ENCODE results near the gene NAXE. TPM values are rescaled to one million over a fixed set of nuclear protein-coding genes. Genes with fewer than 3 reads are reported as not detected.
"Not testable (repeated sequence)": the region's sequence is repeated elsewhere in the genome, so short reads cannot be mapped to it uniquely, and the experiment has no call there.

NAXE gene
- polyA plus RNA-seq, 4 donors = 64.8 to 105 (median 94.3) TPM

DNA sequence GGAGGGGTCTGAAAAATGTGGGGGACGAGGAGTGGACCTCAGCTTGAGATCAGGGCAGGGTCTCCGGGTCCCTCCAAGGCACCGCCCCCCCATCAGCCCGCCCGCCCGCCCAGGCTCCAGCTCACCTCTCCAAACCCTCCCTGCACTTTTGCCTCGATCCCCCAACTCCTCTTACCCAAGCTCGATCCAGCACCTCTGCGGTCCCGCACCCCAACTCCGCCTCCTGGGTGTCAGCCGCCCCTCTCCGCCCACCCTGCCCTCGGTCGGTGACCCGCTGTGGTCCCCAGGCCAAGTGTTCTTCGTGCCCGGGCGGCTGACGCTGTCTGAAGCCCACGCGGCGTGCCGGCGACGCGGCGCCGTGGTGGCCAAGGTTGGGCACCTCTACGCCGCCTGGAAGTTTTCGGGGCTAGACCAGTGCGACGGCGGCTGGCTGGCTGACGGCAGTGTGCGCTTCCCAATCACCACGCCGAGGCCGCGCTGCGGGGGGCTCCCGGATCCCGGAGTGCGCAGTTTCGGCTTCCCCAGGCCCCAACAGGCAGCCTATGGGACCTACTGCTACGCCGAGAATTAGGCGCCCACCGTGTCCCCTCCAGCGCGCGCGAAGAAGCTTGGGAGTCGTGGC lies 33.3 kb downstream of the NAXE start:
- Histone ChIP-seq H3K27me3 (ENCODE audit: control insufficient read depth in 3 of 3, insufficient read depth in 3 of 3, low read length in 3 of 3) (peaks cover 0 to 52% (median 16%) of the 10 kb centered on the region in 3 donors), H3K9me3 (ENCODE audit: control insufficient read depth in 2 of 2, insufficient read depth in 1 of 2, low read depth in 1 of 2, low read length in 1 of 2) (no peaks in the 10 kb centered on the region), H3K4me1 (ENCODE audit: control insufficient read depth in 3 of 3, insufficient read depth in 2 of 3, low read depth in 1 of 3, low read length in 2 of 3) (peaks cover 0 to 30% (median 8%) of the 10 kb centered on the region in 3 donors), H3K36me3 (ENCODE audit: control insufficient read depth in 3 of 3, insufficient read depth in 2 of 3, low read depth in 1 of 3, low read length in 3 of 3) (no peaks in the 10 kb centered on the region), H3K27ac (ENCODE audit: low read depth in 1 of 3, low read length in 2 of 3) (peak overlapping the region in 1 of 3 donors; percentile 85), H3K4me3 (ENCODE audit: low read depth in 1 of 3, low read length in 3 of 3) (peak overlapping the region in 1 of 3 donors; percentile 63)
- FAIRE-seq = no peak
- DNase-seq = peak in 1 of 2 donors; percentile 47
- WGBS, 3 donors = 2 to 3% (median 3%) methylated on average over 39 to 54 of the region's 55 CpGs

DNA sequence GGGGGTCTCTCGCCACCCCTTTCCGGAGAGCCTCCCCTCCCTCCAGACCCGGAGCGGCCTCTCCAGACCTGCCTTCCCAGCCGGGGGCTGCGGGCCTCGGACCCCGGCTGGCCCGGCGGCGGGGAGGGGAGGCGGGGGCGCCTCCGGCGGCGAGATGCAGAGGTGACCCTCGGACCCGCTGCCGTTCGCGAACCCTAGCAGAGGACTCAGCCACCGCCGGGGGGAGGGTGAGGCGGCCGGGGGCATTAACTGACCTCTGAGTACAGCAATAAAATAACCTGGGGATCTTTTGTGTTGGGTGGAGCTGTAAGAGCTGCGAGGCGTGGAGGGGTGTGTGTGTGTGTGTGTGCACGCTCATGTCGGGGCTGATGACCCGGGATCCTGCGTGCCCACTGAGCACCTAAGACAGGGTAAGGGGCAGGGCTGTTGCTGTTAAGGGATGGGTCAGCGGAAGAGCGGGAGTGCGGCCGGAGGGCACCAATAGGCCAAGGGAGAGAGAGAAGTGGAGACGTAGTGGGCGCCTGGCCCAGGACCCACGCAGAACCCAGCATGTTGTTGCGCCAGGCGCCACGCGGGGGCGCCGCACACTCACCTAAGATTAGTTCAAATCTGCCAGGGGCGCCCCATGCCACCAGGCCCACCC lies 34.0 kb downstream of the NAXE start:
- WGBS, 3 donors = 1 to 2% (median 2%) methylated on average over 45 of the region's 45 CpGs

DNA sequence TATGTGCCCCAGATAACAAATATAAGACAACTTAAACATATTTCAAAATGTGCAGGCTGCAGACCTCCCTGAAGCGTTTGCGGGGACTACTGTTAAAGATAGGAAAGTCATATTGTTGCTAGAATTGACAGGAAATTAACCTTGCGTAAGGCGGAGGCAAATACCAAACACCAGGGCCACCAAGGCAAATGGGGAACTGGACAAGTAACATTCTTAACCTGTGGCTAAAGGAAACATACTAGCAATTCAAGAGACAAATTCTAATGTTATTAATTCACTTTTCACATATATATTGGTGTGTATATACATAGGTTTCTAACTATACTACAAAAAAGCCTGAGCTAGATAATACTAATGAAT lies 34.5 kb downstream of the NAXE start:
- Histone ChIP-seq H3K36me3 (ENCODE audit: control insufficient read depth in 3 of 3, insufficient read depth in 2 of 3, low read depth in 1 of 3, low read length in 3 of 3) (no peaks in the 10 kb centered on the region), H3K27ac (ENCODE audit: low read depth in 1 of 3, low read length in 2 of 3) (no peak overlapping the region), H3K4me1 (ENCODE audit: control insufficient read depth in 3 of 3, insufficient read depth in 2 of 3, low read depth in 1 of 3, low read length in 2 of 3) (peaks cover 0 to 30% (median 8%) of the 10 kb centered on the region in 3 donors), H3K9me3 (ENCODE audit: control insufficient read depth in 2 of 2, insufficient read depth in 1 of 2, low read depth in 1 of 2, low read length in 1 of 2) (no peaks in the 10 kb centered on the region), H3K27me3 (ENCODE audit: control insufficient read depth in 3 of 3, insufficient read depth in 3 of 3, low read length in 3 of 3) (peaks cover 0 to 57% (median 18%) of the 10 kb centered on the region in 3 donors), H3K4me3 (ENCODE audit: low read depth in 1 of 3, low read length in 3 of 3) (peak overlapping the region in 2 of 3 donors; percentile 0 to 63)
- FAIRE-seq (no peak), DNase-seq (no peak)
- WGBS, 3 donors = 35 to 44% (median 43%) methylated on average over 4 of the region's 4 CpGs

More for the DNA sequence above, 34.0 kb downstream of the NAXE start:
- no peak for FAIRE-seq
- H3K36me3 ChIP-seq (ENCODE audit: control insufficient read depth in 3 of 3, insufficient read depth in 2 of 3, low read depth in 1 of 3, low read length in 3 of 3) = no peaks in the 10 kb centered on the region
- H3K4me3 ChIP-seq (ENCODE audit: low read depth in 1 of 3, low read length in 3 of 3) = peak overlapping the region in 2 of 3 donors; percentile 0 to 63
- H3K27ac ChIP-seq (ENCODE audit: low read depth in 1 of 3, low read length in 2 of 3) = peak overlapping the region in 1 of 3 donors; percentile 75
- H3K27me3 ChIP-seq (ENCODE audit: control insufficient read depth in 3 of 3, insufficient read depth in 3 of 3, low read length in 3 of 3) = peaks cover 0 to 53% (median 16%) of the 10 kb centered on the region in 3 donors
- peak; percentile 76 to 86 for DNase-seq
- H3K9me3 ChIP-seq (ENCODE audit: control insufficient read depth in 2 of 2, insufficient read depth in 1 of 2, low read depth in 1 of 2, low read length in 1 of 2) = no peaks in the 10 kb centered on the region
- H3K4me1 ChIP-seq (ENCODE audit: control insufficient read depth in 3 of 3, insufficient read depth in 2 of 3, low read depth in 1 of 3, low read length in 2 of 3) = peaks cover 0 to 30% (median 8%) of the 10 kb centered on the region in 3 donors

DNA sequence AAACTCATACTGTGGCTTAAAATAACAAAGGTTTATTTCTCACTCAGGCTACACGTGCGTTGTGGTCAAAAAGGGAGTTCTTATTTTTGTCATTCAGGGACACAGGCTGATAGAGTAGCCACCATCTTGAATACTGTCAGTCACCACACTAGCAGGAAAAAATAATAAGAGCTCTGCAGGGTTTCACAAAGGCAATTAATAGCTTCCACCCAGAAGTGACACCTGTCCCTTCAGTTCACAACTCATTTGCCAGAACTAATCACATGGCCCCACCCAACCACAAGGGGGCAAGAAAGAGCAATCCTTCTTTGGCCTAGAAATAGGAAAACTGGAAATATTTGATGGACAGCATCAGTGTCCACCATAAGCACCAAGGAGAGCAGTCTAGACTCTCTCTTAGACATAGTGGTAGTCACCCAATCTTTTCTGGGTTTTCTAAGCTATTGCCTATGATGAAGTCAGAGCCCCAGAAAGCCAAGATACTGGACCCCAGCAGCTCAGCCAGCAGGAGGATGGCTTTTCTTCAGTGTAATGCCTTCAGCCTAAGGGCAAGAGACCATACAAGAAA lies 35.8 kb downstream of the NAXE start:
- H3K9me3 ChIP-seq (ENCODE audit: control insufficient read depth in 2 of 2, insufficient read depth in 1 of 2, low read depth in 1 of 2, low read length in 1 of 2) = no peaks in the 10 kb centered on the region
- peaks cover 0 to 30% (median 8%) of the 10 kb centered on the region in 3 donors for H3K4me1 ChIP-seq (ENCODE audit: control insufficient read depth in 3 of 3, insufficient read depth in 2 of 3, low read depth in 1 of 3, low read length in 2 of 3)
- H3K27ac ChIP-seq (ENCODE audit: low read depth in 1 of 3, low read length in 2 of 3) = no peak overlapping the region
- H3K4me3 ChIP-seq (ENCODE audit: low read depth in 1 of 3, low read length in 3 of 3) = no peak overlapping the region
- 50 to 74% (median 68%) methylated on average over 2 of the region's 2 CpGs for WGBS, 3 donors
- DNase-seq = peak; percentile 59 to 61
- no peak for FAIRE-seq
- peaks cover 0 to 66% (median 17%) of the 10 kb centered on the region in 3 donors for H3K27me3 ChIP-seq (ENCODE audit: control insufficient read depth in 3 of 3, insufficient read depth in 3 of 3, low read length in 3 of 3)
- no peaks in the 10 kb centered on the region for H3K36me3 ChIP-seq (ENCODE audit: control insufficient read depth in 3 of 3, insufficient read depth in 2 of 3, low read depth in 1 of 3, low read length in 3 of 3)

DNA sequence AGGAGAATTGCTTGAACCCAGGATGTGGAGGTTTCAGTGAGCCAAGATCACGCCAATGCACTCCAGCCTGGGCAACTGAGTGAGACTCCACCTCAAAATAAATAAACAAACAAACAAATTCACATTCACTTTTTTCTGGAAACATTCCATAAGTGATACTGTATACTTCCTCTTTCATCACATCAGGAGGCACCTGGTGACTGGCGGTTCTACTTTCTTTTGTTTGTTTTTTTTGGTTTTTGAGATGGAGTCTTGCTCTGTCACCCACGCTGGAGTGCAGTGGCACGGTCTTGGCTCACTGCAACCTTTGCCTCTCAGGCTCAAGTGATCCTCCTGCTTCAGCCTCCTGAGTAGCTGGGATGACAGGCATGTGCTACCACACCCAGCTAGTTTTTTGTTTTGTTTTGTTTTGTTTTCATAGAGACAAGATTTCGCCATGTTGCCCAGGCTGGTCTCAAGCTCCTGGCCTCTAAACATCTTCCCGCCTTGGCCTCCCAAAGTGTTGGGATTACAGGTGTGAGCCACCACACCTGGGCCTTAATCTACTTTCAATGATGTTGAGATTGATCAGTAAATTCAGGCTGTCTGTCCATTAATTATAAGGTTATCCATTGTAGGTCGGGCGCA lies 38.4 kb downstream of the NAXE start:
- WGBS, 3 donors = 53 to 75% (median 62%) methylated on average over 8 of the region's 8 CpGs
- Histone ChIP-seq H3K4me3 (ENCODE audit: low read depth in 1 of 3, low read length in 3 of 3) (no peak overlapping the region), H3K9me3 (ENCODE audit: control insufficient read depth in 2 of 2, insufficient read depth in 1 of 2, low read depth in 1 of 2, low read length in 1 of 2) (no peaks in the 10 kb centered on the region), H3K36me3 (ENCODE audit: control insufficient read depth in 3 of 3, insufficient read depth in 2 of 3, low read depth in 1 of 3, low read length in 3 of 3) (no peaks in the 10 kb centered on the region), H3K4me1 (ENCODE audit: control insufficient read depth in 3 of 3, insufficient read depth in 2 of 3, low read depth in 1 of 3, low read length in 2 of 3) (peaks cover 0 to 19% (median 5%) of the 10 kb centered on the region in 3 donors), H3K27me3 (ENCODE audit: control insufficient read depth in 3 of 3, insufficient read depth in 3 of 3, low read length in 3 of 3) (peaks cover 0 to 63% (median 10%) of the 10 kb centered on the region in 3 donors), H3K27ac (ENCODE audit: low read depth in 1 of 3, low read length in 2 of 3) (no peak overlapping the region)
- DNase-seq = no peak
- no peak for FAIRE-seq

DNA sequence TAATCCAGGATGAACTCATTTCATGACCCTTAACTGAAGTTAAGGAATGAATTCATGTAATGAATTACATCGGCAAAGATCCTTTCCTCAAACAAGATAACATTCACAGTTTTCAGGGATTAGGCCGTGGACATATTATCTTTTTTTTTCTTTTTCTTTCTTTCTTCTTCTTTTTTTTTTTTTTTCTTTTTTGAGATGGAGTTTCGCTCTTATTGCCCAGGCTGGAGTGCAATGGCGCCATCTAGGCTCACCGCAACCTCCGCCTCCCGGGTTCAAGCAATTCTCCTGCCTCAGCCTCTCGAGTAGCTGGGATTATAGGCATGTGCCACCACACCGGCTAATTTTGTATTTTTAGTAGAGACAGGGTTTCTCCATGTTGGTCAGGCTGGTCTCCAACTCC lies 39.6 kb downstream of the NAXE start:
- FAIRE-seq; H3K27ac ChIP-seq (ENCODE audit: low read depth in 1 of 3, low read length in 2 of 3); H3K9me3 ChIP-seq (ENCODE audit: control insufficient read depth in 2 of 2, insufficient read depth in 1 of 2, low read depth in 1 of 2, low read length in 1 of 2); H3K4me1 ChIP-seq (ENCODE audit: control insufficient read depth in 3 of 3, insufficient read depth in 2 of 3, low read depth in 1 of 3, low read length in 2 of 3); H3K36me3 ChIP-seq (ENCODE audit: control insufficient read depth in 3 of 3, insufficient read depth in 2 of 3, low read depth in 1 of 3, low read length in 3 of 3); H3K4me3 ChIP-seq (ENCODE audit: low read depth in 1 of 3, low read length in 3 of 3); DNase-seq: not testable (repeated sequence)
- peaks cover 0 to 57% (median 6%) of the 10 kb centered on the region in 3 donors for H3K27me3 ChIP-seq (ENCODE audit: control insufficient read depth in 3 of 3, insufficient read depth in 3 of 3, low read length in 3 of 3)
- 49 to 50% (median 49%) methylated on average over 9 of the region's 9 CpGs for WGBS, 3 donors

DNA sequence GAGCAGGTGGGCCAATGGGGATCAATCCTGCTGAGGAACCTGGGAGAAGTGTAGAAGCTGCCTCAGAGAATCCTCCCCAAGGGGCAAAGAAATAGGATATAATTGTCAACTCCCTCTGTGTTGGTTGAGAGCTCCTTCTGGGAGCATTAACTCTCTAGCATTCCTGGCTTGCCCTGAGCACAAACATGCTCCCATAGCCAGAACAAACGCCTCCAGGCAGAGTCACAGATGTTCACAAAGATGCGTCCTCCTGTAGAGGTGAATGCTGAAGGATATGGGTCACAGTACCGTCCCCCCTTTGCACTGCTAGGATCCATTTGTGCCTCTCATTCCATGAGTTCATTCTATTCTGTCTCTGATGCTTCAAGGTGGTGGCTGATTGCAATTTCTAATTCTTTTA lies 40.8 kb downstream of the NAXE start:
- 52 to 65% (median 58%) methylated on average over 3 of the region's 3 CpGs for WGBS, 3 donors
- Histone ChIP-seq H3K27me3 (ENCODE audit: control insufficient read depth in 3 of 3, insufficient read depth in 3 of 3, low read length in 3 of 3) (peaks cover 0 to 60% (median 7%) of the 10 kb centered on the region in 3 donors), H3K4me1 (ENCODE audit: control insufficient read depth in 3 of 3, insufficient read depth in 2 of 3, low read depth in 1 of 3, low read length in 2 of 3) (no peaks in the 10 kb centered on the region), H3K27ac (ENCODE audit: low read depth in 1 of 3, low read length in 2 of 3) (no peak overlapping the region), H3K4me3 (ENCODE audit: low read depth in 1 of 3, low read length in 3 of 3) (no peak overlapping the region), H3K9me3 (ENCODE audit: control insufficient read depth in 2 of 2, insufficient read depth in 1 of 2, low read depth in 1 of 2, low read length in 1 of 2) (no peaks in the 10 kb centered on the region), H3K36me3 (ENCODE audit: control insufficient read depth in 3 of 3, insufficient read depth in 2 of 3, low read depth in 1 of 3, low read length in 3 of 3) (no peaks in the 10 kb centered on the region)
- FAIRE-seq = no peak
- no peak for DNase-seq

DNA sequence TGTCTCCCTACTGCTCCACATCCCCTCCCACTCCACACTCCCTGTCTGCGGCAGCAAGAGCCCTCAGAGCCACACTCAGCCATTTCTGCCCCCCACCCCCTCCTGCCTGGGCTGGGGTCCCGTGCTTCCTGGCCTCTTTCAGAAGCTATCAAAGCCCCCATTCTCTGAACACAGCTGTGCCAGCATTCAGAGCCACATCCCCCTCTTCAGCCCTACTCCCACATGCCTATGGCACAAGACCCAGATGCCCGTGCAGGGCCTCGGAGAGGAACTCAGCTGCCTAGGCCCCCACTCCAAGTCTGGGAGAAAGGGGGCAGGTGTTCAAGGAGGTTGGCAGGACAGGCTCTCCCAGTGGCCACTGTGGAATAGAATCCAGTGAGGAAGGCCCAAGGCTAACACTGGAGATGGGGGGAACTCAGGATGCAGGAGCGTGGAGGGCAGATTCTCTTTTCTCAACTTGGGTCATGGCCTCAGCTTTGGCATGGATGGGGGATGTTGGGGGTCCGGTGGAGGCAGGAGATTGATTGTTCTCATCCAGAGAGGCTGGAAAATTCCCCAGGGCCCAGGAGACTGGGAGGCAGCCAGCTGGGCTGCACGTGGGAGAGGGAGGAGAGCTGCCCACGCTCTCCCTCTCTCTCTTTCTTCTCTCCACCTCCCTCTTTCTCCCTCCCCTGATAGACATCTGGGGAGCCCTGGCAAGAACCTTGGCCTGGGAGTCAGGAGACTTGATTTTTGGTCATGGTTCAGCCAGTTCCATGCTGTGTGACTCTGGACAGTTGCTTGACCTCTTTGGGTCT lies 46.8 kb downstream of the NAXE start:
- H3K9me3 ChIP-seq (ENCODE audit: control insufficient read depth in 2 of 2, insufficient read depth in 1 of 2, low read depth in 1 of 2, low read length in 1 of 2) = no peaks in the 10 kb centered on the region
- H3K4me1 ChIP-seq (ENCODE audit: control insufficient read depth in 3 of 3, insufficient read depth in 2 of 3, low read depth in 1 of 3, low read length in 2 of 3) = peaks cover 0 to 15% (median 0%) of the 10 kb centered on the region in 3 donors
- no peak for DNase-seq
- H3K27me3 ChIP-seq (ENCODE audit: control insufficient read depth in 3 of 3, insufficient read depth in 3 of 3, low read length in 3 of 3) = peaks cover 3 to 83% (median 21%) of the 10 kb centered on the region in 3 donors
- peaks cover 0 to under 1% (median 0%) of the 10 kb centered on the region in 3 donors for H3K36me3 ChIP-seq (ENCODE audit: control insufficient read depth in 3 of 3, insufficient read depth in 2 of 3, low read depth in 1 of 3, low read length in 3 of 3)
- 43 to 52% (median 49%) methylated on average over 8 of the region's 8 CpGs for WGBS, 3 donors
- no peak overlapping the region for H3K27ac ChIP-seq (ENCODE audit: low read depth in 1 of 3, low read length in 2 of 3)
- no peak for FAIRE-seq
- no peak overlapping the region for H3K4me3 ChIP-seq (ENCODE audit: low read depth in 1 of 3, low read length in 3 of 3)
